HG03097 (cell line): ENCODE measurements around the gene IRX2.

Experiments used
- ATAC-seq: cut with Tn5 transposase; IDR thresholded peaks from one replicate; pipeline ENCODE4 v1.9.1; 2021; ENCODE audit not compliant: unreplicated experiment, low FRiP score

IRX2 gene

GRCh38 chr5:2699686-2700085 lies 51.8 kb downstream of the IRX2 start:
- no peak for ATAC-seq

- no peak for ATAC-seq
These were observed 52.2 kb downstream of the IRX2 start for GRCh38 chr5:2699231-2699630.

GRCh38 chr5:2698581-2698980 lies 52.9 kb downstream of the IRX2 start:
- no peak for ATAC-seq

- no peak for ATAC-seq
These were observed 53.9 kb downstream of the IRX2 start for GRCh38 chr5:2697446-2698200.

- ATAC-seq, result no peak
These were observed 54.4 kb downstream of the IRX2 start for GRCh38 chr5:2697041-2697440.
